ENCODE measurements around the gene THUMPD1.
"Not testable (repeated sequence)": the region's sequence is repeated elsewhere in the genome, so short reads cannot be mapped to it uniquely, and the experiment has no call there.

Gene THUMPD1

GRCh38 chr16:20761175-20761574, 19.6 kb upstream of the THUMPD1 start:
- no peak overlapping the region for H3K27ac ChIP-seq
- no peak for TF ChIP-seq CTCF (IDR thresholded peaks at IDR 0.05)
- no peak for TF ChIP-seq ZFX (IDR thresholded peaks at IDR 0.05; ENCODE audit: borderline replicate concordance)

- H3K27ac ChIP-seq: no peak overlapping the region
- no peak for TF ChIP-seq CTCF (IDR thresholded peaks at IDR 0.05)
- TF ChIP-seq ZFX (IDR thresholded peaks at IDR 0.05; ENCODE audit: borderline replicate concordance): no peak
Observed at GRCh38 chr16:20760346-20760745, 18.7 kb upstream of the THUMPD1 start.

- H3K27ac ChIP-seq: not testable (repeated sequence)
Observed at GRCh38 chr16:20755799-20756198, 14.2 kb upstream of the THUMPD1 start.

- H3K27ac ChIP-seq: no peak overlapping the region
- no peak for TF ChIP-seq CTCF (IDR thresholded peaks at IDR 0.05)
- TF ChIP-seq ZFX (IDR thresholded peaks at IDR 0.05; ENCODE audit: borderline replicate concordance): no peak
Observed at GRCh38 chr16:20755238-20755637, 13.6 kb upstream of the THUMPD1 start.

- no peak overlapping the region for H3K27ac ChIP-seq
- TF ChIP-seq ZFX (IDR thresholded peaks at IDR 0.05; ENCODE audit: borderline replicate concordance) (no peak), CTCF (IDR thresholded peaks at IDR 0.05) (no peak)
Observed at GRCh38 chr16:20753727-20754126, 12.1 kb upstream of the THUMPD1 start.

- no peak for TF ChIP-seq CTCF (IDR thresholded peaks at IDR 0.05)
- TF ChIP-seq ZFX (IDR thresholded peaks at IDR 0.05; ENCODE audit: borderline replicate concordance): no peak
- H3K27ac ChIP-seq: no peak overlapping the region
Observed at GRCh38 chr16:20750558-20750957, 8.9 kb upstream of the THUMPD1 start.

- H3K27ac ChIP-seq: no peak overlapping the region
- TF ChIP-seq CTCF (IDR thresholded peaks at IDR 0.05) (no peak), ZFX (IDR thresholded peaks at IDR 0.05; ENCODE audit: borderline replicate concordance) (no peak)
Observed at GRCh38 chr16:20749474-20749873, 7.9 kb upstream of the THUMPD1 start.

- TF ChIP-seq ZFX (IDR thresholded peaks at IDR 0.05; ENCODE audit: borderline replicate concordance): no peak
- TF ChIP-seq CTCF (IDR thresholded peaks at IDR 0.05): no peak
- no peak overlapping the region for H3K27ac ChIP-seq
Observed at GRCh38 chr16:20747030-20747816, 5.6 kb upstream of the THUMPD1 start.
